ENCODE measurements around the gene KLF12.

DNA sequence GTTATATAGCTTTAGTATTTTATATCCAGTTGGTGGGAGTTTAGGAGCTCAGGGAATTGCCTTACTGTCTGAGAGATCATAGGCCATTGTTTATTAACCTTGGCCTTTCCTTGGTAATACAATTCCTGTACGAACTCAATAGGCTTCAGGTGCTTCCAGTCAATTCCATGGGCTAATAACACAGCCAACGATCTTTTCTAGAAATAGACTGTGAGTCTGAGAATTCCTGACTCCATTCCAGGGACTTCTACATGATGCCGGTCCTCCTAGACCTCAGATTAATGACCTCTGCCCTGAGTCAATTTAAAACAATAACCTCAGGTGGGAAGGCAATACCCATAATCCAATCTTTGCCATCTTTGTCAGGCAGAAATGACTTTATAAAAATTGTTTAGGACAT is 39.6 kb upstream of the KLF12 start:
- no peak for TF ChIP-seq POLR2A (IDR thresholded peaks at IDR 0.05; ENCODE audit: low read length)
- no peak for TF ChIP-seq GATA1 (IDR thresholded peaks at IDR 0.05; ENCODE audit: low read depth, low read length)
